ENCODE data around the gene LYVE1. TPM values are rescaled to one million over a fixed set of nuclear protein-coding genes. Genes with fewer than 3 reads are reported as not detected.
A peak's percentile ranks its signal among the peaks of the same experiment; 100 is the strongest.

The LYVE1 gene
- total RNA-seq, 1 donor from 2014 or later = 62.0 TPM

- DNase-seq (ENCODE audit: low read depth in 2 of 2) = peak in 1 of 2 donors; percentile 22
These were observed 41.2 kb downstream of the LYVE1 start for GRCh38 chr11:10526974-10527918.

DNA sequence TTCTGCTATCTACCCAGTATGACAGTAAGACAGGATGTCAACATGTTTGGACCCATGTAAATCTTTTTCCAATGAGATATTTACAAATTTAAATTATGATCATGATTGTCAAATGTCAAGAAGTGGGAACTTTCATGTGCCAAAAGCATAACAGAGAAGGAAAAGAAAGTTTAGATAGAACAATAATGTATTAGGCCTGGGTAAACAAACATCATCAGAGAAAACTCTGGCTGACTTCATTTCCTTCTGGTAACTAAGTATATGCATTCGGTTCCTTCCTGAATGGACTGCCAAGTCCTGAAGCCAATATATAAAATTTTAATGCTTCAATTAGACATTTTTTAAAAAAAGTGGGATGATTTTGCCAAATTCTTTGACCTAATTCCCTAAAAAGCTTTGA lies 44.0 kb downstream of the LYVE1 start:
- peak; percentile 56 to 91 for DNase-seq (ENCODE audit: low read depth in 2 of 2)

DNA sequence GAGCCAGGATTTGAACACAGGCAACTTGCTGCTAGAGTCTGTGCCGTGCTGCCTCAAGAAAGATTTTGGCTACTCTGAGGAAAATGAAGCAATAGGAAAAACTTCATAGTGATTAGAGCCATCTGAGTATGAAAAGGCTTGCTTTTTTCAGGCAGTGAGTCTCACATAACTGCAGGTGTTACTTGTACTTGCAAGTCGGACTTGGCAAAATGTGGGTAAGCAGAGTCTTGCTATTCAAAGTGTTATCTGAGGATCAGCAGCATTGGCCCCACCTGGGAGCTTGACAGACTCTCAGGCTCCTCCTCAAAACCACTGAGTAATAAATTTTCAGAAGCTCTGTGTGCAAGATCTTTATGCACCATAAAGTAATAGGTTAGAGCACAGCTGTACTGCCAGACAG lies 45.5 kb downstream of the LYVE1 start:
- no peak for DNase-seq (ENCODE audit: low read depth in 2 of 2)

GRCh38 chr11:10522276-10522675 lies 46.2 kb downstream of the LYVE1 start:
- peak in 1 of 2 donors; percentile 44 for DNase-seq (ENCODE audit: low read depth in 2 of 2)

DNA sequence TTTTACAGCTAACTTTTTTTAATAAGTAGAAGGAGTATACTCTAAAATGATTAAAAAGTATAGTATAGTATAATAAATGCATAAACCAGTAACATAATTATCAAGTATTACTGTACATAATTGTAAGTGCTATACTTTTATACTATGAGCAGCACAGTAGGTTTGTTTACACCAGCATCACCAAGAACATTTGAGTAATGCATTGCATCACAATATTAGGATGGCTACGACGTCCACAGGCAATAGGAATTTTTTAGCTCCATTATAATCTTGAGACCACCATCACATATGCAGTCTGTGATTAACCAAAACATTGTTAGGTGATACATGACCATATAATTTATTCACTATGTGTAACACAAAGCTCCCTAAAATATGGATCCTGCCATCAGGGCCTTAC lies 47.9 kb downstream of the LYVE1 start:
- no peak for DNase-seq (ENCODE audit: low read depth in 2 of 2)

- DNase-seq (ENCODE audit: low read depth in 2 of 2) = no peak
These were observed 48.8 kb downstream of the LYVE1 start for GRCh38 chr11:10519630-10520029.

DNA sequence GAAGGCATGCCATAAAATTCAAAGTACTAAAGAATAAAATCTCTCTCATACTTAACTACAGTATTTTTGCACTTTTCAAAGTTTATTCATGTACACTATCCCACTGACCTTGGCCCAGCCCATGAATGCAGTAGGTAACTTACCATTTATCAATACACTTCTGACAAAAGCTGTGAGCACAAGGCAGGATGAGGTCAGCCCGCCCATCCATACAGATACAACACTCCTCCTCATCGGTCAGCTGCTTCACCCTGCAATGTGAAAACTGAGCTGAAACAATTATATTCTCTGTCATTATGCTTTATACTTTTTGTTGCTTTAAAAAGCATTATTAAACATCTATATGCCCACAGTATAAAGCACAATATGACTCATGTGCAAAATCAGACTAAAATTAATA lies 49.6 kb downstream of the LYVE1 start:
- DNase-seq (ENCODE audit: low read depth in 2 of 2) = no peak

- no peak for DNase-seq (ENCODE audit: low read depth in 2 of 2)
These were observed 50.3 kb downstream of the LYVE1 start for GRCh38 chr11:10518123-10518522.

DNA sequence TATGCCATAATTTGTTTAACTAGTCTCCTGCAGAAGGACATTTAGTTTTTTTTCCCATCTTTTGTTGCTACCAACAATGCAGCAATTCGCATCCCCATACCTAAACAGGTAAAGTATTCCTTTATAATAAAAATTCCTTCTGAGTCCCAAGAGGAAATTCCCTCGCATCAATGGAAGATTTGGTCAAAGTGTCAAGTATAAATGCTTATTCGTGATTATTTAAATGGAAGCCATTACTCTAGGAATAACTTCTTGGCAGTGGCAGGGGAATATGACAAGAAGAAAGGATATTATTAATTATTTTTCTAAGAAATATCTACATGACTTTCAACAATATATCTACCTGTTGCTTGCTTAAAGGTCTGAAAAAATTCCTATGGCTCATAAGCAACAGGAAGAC lies 53.0 kb downstream of the LYVE1 start:
- DNase-seq (ENCODE audit: low read depth in 2 of 2) = no peak

- no peak for DNase-seq (ENCODE audit: low read depth in 2 of 2)
These were observed 53.8 kb downstream of the LYVE1 start for GRCh38 chr11:10514709-10515108.

GRCh38 chr11:10514202-10514601 lies 54.3 kb downstream of the LYVE1 start:
- peak in 1 of 2 donors; percentile 31 for DNase-seq (ENCODE audit: low read depth in 2 of 2)

GRCh38 chr11:10511181-10511621 lies 57.3 kb downstream of the LYVE1 start:
- no peak for DNase-seq (ENCODE audit: low read depth in 2 of 2)

Other genes with a start within 250 kb of the LYVE1 start
- 1.3 and 3.5 TPM in 2 replicates for gene AMPD3, start 113.4 kb downstream of the LYVE1 start, total RNA-seq
- 38.0 and 48.9 TPM in 2 replicates for gene RNF141, start 27.5 kb downstream of the LYVE1 start, total RNA-seq
- gene IRAG1, start 125.1 kb upstream of the LYVE1 start, total RNA-seq = 0.39 and 0.63 TPM in 2 replicates
- gene CTR9, start 182.6 kb upstream of the LYVE1 start, total RNA-seq = 26.1 and 30.0 TPM in 2 replicates
- gene EIF4G2, start 240.3 kb upstream of the LYVE1 start, total RNA-seq = 655 and 780 TPM in 2 replicates

All from dermis microvascular lymphatic vessel endothelial cell (primary cell).